Measurements from ENCODE around the gene REXO1.

REXO1 gene

DNA sequence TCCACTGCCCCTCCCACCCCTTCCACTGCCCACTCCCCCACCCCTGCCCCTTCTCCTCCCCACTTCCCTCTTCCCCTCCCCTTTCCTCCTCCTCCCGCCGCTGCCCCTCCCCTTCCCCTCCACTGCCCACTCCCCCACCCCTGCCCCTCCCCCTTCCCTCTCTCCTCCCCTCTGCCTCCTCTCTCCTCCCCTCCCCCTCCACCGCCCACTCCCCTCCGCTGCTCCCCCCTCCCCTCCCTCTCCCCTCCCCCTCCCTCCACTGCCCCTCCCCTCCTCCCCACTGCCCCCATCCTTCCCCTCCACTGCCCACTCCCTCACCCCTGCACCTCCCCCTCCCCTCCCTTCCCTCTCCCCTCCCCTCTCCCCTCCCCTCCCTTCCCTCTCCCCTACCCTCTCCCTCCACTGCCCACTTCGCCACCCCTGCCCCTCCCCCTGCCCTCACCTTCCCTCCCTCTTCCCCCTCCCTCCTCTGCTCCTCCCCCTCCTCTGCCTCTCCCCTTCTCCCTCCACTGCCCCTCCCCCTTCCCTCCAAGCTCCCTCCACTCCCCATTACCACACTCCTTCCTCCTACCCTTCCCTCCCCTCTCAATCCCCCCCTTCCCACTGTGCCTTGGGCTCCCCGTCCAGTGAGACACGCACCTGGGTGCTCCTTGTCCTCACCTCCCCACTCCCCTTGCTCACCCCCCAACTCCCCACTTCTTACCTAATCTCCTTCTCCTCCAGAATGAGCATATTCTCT is 58.1 kb downstream of the REXO1 start:
- FAIRE-seq = no peak

- no peak for FAIRE-seq
Observed at GRCh38 chr19:1789261-1790041, 58.8 kb downstream of the REXO1 start.

DNA sequence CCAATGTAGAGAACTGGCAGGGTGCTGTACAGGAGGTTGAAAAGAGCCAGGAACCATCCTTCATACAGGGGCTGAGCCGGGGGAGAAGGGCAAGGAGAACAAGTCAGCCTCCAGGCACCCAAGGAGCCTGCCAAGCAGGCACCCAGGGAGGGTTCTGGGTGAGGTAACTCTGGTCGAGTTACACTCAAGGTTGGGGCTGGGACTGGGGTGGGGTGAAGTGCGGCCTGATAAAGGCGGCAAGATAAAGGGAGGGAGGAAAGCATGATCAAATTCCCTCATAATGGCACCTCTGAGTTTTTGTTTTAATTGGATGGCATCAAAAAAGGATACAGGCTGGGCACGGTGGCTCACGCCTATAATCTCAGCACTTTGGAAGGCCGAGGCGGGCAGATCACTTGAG is 61.2 kb downstream of the REXO1 start:
- FAIRE-seq = no peak

GRCh38 chr19:1786668-1787067 is 61.6 kb downstream of the REXO1 start:
- no peak for FAIRE-seq

GRCh38 chr19:1785310-1785709 is 63.0 kb downstream of the REXO1 start:
- FAIRE-seq = no peak

GRCh38 chr19:1783874-1784273 is 64.4 kb downstream of the REXO1 start:
- no peak for FAIRE-seq

- FAIRE-seq = no peak
Observed at GRCh38 chr19:1783354-1783753, 64.9 kb downstream of the REXO1 start.

GRCh38 chr19:1782521-1782920 is 65.8 kb downstream of the REXO1 start:
- no peak for FAIRE-seq

GRCh38 chr19:1780272-1780958 is 67.9 kb downstream of the REXO1 start:
- no peak for FAIRE-seq

- no peak for FAIRE-seq
Observed at GRCh38 chr19:1779574-1779973, 68.7 kb downstream of the REXO1 start.

- FAIRE-seq = no peak
Observed at GRCh38 chr19:1777149-1777548, 71.1 kb downstream of the REXO1 start.

DNA sequence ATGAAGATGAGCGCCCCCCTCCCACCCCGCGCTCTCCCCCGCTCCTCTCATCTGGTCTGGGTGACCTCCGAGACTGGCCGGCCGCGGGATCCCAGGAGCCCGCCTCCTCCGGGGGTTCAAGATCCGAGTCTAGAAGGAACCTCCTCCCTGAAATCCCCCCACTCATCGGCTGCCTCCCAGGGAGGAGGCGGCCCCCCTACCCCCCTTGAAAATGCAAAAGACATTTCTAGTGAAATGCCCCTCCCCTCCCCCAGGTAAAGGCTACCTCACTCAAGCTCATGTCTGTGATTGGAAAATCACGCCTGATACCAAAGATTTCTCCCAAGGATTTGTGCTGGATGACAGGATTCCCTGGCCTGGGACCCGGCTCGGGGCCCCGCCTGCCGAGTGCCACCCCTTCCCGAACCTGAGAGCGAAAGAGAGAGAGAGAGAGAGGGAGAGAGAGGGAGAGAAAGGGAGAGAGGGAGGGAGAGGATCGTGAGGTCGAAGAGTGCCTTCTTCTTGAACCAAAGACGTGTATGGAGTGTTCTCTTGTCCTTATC is 71.6 kb downstream of the REXO1 start:
- no peak for FAIRE-seq

- FAIRE-seq = no peak
Observed at GRCh38 chr19:1775951-1776605, 72.2 kb downstream of the REXO1 start.

GRCh38 chr19:1774989-1775772 is 73.1 kb downstream of the REXO1 start:
- FAIRE-seq = no peak

GRCh38 chr19:1773184-1773583 is 75.1 kb downstream of the REXO1 start:
- FAIRE-seq = no peak

- no peak for FAIRE-seq
Observed at GRCh38 chr19:1770866-1771576, 77.3 kb downstream of the REXO1 start.

DNA sequence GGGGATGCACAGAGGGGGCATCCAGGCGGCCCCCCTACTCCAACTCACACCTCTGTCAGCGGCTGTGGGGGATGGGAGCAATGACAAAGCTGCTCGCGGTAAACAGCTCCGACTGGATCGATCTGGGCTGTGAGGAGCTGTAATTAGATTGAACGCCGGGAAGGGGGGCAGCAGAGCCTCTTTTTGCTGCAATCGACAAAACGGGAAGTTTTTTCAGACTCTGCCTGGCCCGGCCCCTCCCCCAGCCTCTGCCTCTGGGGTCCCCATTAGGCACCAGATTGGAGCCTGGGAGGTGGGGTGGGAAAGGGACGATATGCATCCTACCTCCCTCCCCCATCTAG is 78.7 kb downstream of the REXO1 start:
- FAIRE-seq = no peak

DNA sequence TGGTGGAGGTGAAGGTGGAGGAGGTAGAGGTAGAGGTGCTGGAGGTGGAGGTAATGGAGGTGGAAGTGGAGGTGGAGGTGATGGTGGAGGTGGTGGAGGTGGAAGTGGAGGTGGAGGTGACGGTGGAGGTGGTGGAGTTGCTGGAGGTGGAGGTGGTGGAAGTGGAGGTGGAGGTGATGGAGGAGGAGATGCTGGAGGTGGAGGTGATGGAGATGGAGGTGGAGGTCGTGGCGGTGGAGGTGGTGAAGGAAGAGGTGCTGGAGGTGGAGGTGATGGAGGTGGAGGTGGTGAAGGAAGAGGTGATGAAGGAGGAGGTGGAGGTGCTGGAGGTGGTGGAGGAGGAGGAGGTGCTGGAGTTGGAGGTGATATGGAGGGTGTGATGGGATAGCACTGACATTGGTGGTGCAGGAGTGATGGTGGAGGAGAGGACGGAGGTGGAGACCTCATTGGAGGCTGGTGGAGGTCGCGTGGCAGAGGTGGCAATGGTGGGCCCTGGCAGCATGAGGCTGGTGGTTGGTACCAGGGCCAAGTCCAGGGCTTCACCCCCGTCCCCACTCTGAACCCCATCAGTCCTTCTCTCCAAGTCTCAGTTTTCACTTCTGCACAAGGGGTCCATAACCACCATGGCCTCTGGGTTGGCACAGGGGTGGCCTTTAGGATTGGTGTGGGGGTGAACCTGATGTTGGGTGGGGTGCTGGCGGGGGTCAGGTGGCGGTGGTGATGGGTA is 79.2 kb downstream of the REXO1 start:
- no peak for FAIRE-seq

DNA sequence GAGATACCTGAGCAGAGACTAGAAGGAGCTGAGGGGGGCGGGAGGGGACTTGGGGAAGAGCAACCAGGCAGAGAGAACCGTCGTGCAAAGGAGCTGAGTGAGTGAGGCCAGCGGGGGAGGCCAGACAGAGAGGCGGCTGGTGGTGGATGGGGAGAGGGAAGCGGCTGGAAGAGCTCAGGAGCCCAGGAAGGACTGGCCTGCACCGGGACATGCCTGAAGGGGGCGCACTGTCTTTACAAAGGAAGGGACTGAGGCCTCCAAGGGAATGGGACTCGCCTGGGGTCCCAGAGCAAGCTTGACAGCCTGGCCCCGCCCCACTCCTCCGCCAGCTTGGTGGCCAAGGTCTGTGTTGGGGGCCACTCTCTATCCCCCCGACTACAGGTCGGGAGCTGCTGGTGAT is 80.0 kb downstream of the REXO1 start:
- FAIRE-seq = no peak

DNA sequence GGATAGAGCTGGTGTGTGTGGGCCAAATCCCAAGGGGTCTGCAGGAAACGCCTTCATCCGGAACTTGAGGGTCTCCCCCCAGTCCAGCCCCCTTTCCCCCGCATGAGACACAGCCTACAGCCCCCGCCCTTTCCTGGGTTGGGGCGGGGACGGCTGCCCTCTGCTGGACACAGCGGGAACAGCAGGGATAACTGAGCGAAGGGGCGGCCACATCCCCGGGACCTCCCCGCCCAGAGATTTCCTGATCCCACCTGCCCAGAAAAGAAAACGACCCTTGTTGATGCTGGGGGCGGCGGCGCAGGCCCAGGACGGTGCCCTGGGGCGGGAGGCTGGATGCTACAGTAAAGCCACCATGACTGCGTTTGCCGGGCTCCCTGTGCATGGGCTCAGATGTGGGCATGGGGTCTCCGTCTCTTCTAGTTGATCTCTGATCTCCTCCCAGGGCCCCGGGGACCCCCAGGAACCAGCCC is 80.8 kb downstream of the REXO1 start:
- FAIRE-seq = no peak

Measured in islet of Langerhans (tissue), 1 donor.